GM12874 (cell line): ENCODE measurements around the gene CAPN12.
A peak's percentile ranks its signal among the peaks of the same experiment; 100 is the strongest.

ENCODE experiments used
- CTCF ChIP-seq: IDR thresholded peaks from 2 replicates; pipeline ENCODE4 v1.5.1; 2011; ENCODE audit warnings: low read depth, mild to moderate bottlenecking, control low read depth, low read length, moderate library complexity; ENCODE audit not compliant: insufficient read depth

The CAPN12 gene

GRCh38 chr19:38744298-38744681, at the start of gene CAPN12:
Gene CAPN12, minus strand, starts transcription at chr19:38744474. Its CDS starts 309 bp downstream, at chr19:38744165.
- no peak for TF ChIP-seq CTCF

- no peak for TF ChIP-seq CTCF
Observed at GRCh38 chr19:38793671-38794070, 49.4 kb upstream of the CAPN12 start.

DNA sequence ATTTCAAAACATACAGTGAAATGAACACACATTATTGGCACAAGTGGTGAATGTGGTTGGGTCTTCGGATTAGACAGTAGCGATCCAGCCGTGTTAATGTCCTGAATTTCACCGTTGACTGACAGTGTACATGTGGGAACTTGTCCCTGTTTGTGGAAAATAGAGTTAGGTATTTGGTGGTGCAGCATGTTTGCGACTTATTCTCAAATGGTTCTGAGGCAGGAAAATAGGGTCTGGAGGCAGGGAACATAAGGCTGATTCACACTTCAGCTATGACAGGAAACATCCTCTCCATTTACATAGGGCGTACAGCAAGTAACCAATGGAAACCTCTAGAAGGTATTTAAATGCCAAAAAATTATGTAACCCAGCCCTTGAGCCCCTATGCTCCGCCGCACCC, 48.9 kb upstream of the CAPN12 start:
- no peak for TF ChIP-seq CTCF

DNA sequence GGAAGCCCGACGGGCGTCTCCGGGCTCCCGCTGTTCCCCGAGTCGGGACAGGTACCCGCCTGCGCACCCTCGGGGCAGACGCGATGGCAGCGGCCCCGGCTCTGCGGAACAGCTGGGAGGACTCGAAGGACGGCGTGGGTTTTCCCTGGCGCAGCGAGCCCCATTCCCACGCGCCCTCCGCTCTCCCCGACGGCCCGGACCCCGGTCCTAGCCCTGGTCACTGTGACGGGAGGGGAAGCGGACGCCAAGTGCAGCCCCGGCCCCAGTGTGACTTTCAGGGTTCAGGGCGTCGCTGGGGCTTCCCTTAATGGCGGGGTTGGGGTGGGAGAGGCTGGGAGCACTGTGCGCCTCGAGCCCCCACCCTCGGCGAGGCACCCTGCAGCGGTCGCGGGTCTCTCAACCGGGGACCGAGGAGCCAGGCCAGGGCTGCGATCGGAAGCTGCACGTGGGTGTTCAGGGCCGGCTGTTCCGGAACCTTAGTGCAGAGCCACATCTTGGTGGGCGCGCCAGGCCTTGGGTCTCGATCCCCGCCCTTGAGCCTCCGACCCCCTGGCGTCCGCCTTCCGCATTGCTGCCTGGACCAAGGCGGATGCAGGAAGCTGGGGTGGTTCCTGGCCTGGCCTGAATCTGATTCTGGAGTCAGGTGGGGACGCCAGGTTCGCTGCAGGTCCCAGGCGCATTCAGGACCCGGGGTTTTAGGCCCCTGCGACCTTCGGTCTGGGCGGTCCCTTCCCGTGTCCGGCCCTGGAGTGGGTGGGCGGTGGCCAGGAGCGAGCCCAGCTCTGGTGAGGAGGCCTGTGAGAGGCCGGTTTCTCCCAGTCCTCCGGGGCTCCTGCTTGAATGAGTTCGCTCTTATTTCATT, 48.2 kb upstream of the CAPN12 start:
- TF ChIP-seq CTCF, result peak; percentile 30; the same call in 1 of the 2 replicates

DNA sequence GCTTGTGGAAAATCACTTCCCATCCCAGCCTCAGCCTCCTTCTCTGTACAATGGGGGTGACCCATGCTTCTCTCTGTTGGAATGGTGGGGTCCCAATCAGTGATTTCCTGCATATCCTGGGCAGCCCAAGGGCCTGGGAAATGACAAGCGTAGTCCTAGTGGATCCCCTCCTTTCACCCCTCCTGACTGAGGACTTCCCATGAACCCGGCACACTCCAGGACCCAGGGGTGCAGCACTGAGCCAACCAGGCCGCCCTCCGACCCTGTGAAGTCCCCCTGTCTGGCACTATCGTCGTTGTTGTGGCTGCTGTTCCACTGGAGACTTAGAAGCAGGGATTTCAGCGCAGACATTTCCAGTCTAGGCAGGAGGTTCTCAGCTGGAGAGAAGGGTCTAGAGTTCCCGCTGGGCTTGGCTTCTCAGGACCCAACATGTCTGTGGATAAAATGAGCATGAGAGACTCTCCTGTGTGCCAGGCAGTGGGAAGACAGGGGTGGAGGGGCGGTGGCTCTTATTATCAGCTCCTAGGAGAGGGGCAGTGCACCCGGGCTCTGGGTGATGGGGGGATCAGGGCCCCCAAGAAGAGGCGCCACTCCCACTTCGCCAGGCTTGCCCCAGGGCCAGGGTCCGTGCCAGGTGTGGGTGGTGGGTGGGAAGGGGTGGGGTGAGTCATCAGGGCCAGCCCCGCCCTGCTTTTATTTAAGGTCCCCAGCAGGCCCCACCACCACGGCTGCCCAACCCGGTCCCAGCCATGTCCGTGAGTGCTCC, 44.4 kb upstream of the CAPN12 start, which contains the start of gene LGALS7B:
Gene LGALS7B, plus strand, starts transcription at position 723 of the 766 bp plus-strand sequence. Its CDS starts 27 bp downstream, at position 750.
- TF ChIP-seq CTCF, result no peak

GRCh38 chr19:38786572-38787265, 42.4 kb upstream of the CAPN12 start:
- no peak for TF ChIP-seq CTCF

- no peak for TF ChIP-seq CTCF
Observed at GRCh38 chr19:38785187-38785699, 41.0 kb upstream of the CAPN12 start.
